HG03378 (cell line): Measurements from ENCODE around the gene DTX2.
"Not testable (repeated sequence)": the region's sequence is repeated elsewhere in the genome, so short reads cannot be mapped to it uniquely, and the experiment has no call there.

Experiments used
- ATAC-seq: cut with Tn5 transposase; IDR thresholded peaks from one replicate; pipeline ENCODE4 v1.9.1; 2021; ENCODE audit warnings: mild to moderate bottlenecking, moderate library complexity; ENCODE audit not compliant: unreplicated experiment

The DTX2 gene

GRCh38 chr7:76485822-76486610, 24.5 kb downstream of the DTX2 start:
- peak; percentile 1 for ATAC-seq

- ATAC-seq: peak; percentile 98
Observed at GRCh38 chr7:76486618-76487017, 25.1 kb downstream of the DTX2 start.

- not testable (repeated sequence) for ATAC-seq
Observed at GRCh38 chr7:76487969-76488368, 26.5 kb downstream of the DTX2 start.

GRCh38 chr7:76492139-76492538, 30.6 kb downstream of the DTX2 start:
- not testable (repeated sequence) for ATAC-seq

- not testable (repeated sequence) for ATAC-seq
Observed at GRCh38 chr7:76495717-76496116, 34.2 kb downstream of the DTX2 start.

GRCh38 chr7:76497918-76498582, 36.5 kb downstream of the DTX2 start:
- ATAC-seq: not testable (repeated sequence)

- ATAC-seq: not testable (repeated sequence)
Observed at GRCh38 chr7:76498583-76499200, 37.2 kb downstream of the DTX2 start.

GRCh38 chr7:76499201-76499923, 37.9 kb downstream of the DTX2 start:
- not testable (repeated sequence) for ATAC-seq

- peak; percentile 43 for ATAC-seq
Observed at GRCh38 chr7:76499924-76500241, 38.4 kb downstream of the DTX2 start.

GRCh38 chr7:76502224-76502623, 40.7 kb downstream of the DTX2 start:
- not testable (repeated sequence) for ATAC-seq

GRCh38 chr7:76502836-76503235, 41.3 kb downstream of the DTX2 start:
- ATAC-seq: not testable (repeated sequence)

GRCh38 chr7:76503244-76503643, 41.7 kb downstream of the DTX2 start:
- not testable (repeated sequence) for ATAC-seq

- ATAC-seq: not testable (repeated sequence)
Observed at GRCh38 chr7:76504351-76505167, 43.0 kb downstream of the DTX2 start.

- ATAC-seq: no peak
Observed at GRCh38 chr7:76505168-76506080, 43.9 kb downstream of the DTX2 start.

- no peak for ATAC-seq
Observed at GRCh38 chr7:76506081-76506440, 44.6 kb downstream of the DTX2 start.

GRCh38 chr7:76506643-76507042, 45.1 kb downstream of the DTX2 start:
- ATAC-seq: not testable (repeated sequence)

- ATAC-seq: no peak
Observed at GRCh38 chr7:76507723-76508406, 46.4 kb downstream of the DTX2 start.

GRCh38 chr7:76509931-76510877, 48.7 kb downstream of the DTX2 start, which contains the start of gene UPK3B:
UPK3B (plus strand) TSS chr7:76510552; CDS start chr7:76510653, 101 bp downstream.
- no peak for ATAC-seq
